Measurements from ENCODE around the gene SPOCK1. TPM values are rescaled to one million over a fixed set of nuclear protein-coding genes. Genes with fewer than 3 reads are reported as not detected.

Gene SPOCK1
- total and polyA plus RNA-seq, 2 experiments from 2014 or later = 8.2 to 10.5 TPM

GRCh38 chr5:137412136-137412535 is 87.0 kb downstream of the SPOCK1 start (continued):
- TF ChIP-seq CTCF (conservative IDR thresholded peaks at IDR 0.05; ENCODE audit: low read depth in 2 of 2) (no peak), EZH2phosphoT487 (IDR thresholded peaks at IDR 0.05; ENCODE audit: unreplicated experiment) (no peak), NANOG (IDR thresholded peaks at IDR 0.05; ENCODE audit: borderline replicate concordance) (no peak), JUNB (IDR thresholded peaks at IDR 0.05; ENCODE audit: unreplicated experiment) (no peak)

- no peak overlapping the region for H3K27ac Mint-ChIP-seq
- no peak for ATAC-seq
- TF ChIP-seq STAT1 (IDR thresholded peaks at IDR 0.05; ENCODE audit: unreplicated experiment) (no peak), EZH2 (IDR thresholded peaks at IDR 0.05; ENCODE audit: low read depth, unreplicated experiment) (no peak), EZH2phosphoT487 (IDR thresholded peaks at IDR 0.05; ENCODE audit: unreplicated experiment) (no peak), REST (IDR thresholded peaks at IDR 0.05; ENCODE audit: unreplicated experiment) (no peak), CTCF (conservative IDR thresholded peaks at IDR 0.05; ENCODE audit: low read depth in 2 of 2) (no peak), ZNF114 (CRISPR knock-in tag; IDR thresholded peaks at IDR 0.05) (no peak), ETS1 (IDR thresholded peaks at IDR 0.05) (no peak), CREB1 (CRISPR knock-in tag; IDR thresholded peaks at IDR 0.05; ENCODE audit: low read depth) (no peak), POLR2AphosphoS5 (IDR thresholded peaks at IDR 0.05; ENCODE audit: low read depth) (no peak), JUNB (IDR thresholded peaks at IDR 0.05; ENCODE audit: unreplicated experiment) (no peak)
Observed at GRCh38 chr5:137410234-137411010, 88.7 kb downstream of the SPOCK1 start.

More at GRCh38 chr5:137410234-137411010, 88.7 kb downstream of the SPOCK1 start:
- Histone ChIP-seq H3K4me1 (ENCODE audit: insufficient read depth) (no peaks in the 10 kb centered on the region), H3K79me2 (replicated peaks; ENCODE audit: insufficient read depth) (no peaks in the 10 kb centered on the region), H3K4me2 (no peak overlapping the region), H3K9me2 (ENCODE audit: insufficient read depth) (no peaks in the 10 kb centered on the region), H2AFZ (no peak overlapping the region), H3K27ac (ENCODE audit: low read depth) (no peak overlapping the region), H3K36me3 (ENCODE audit: insufficient read depth) (no peaks in the 10 kb centered on the region), H3K27me3 (ENCODE audit: insufficient read depth) (no peaks in the 10 kb centered on the region), H3F3A (replicated peaks; ENCODE audit: low read depth) (no peaks in the 10 kb centered on the region), H3K4me3 (no peak overlapping the region), H4K20me1 (replicated peaks; ENCODE audit: insufficient read depth) (no peaks in the 10 kb centered on the region)
- H3K4me3 Mint-ChIP-seq = no peak overlapping the region
- no peaks in the 10 kb centered on the region for H3K36me3 Mint-ChIP-seq (ENCODE audit: low read depth)
- peaks cover 3% of the 10 kb centered on the region for H3K27me3 Mint-ChIP-seq (ENCODE audit: insufficient read depth, low read depth, poor library complexity)
- no peak for DNase-seq (ENCODE audit: low spot score)
- no peaks in the 10 kb centered on the region; the same call in 2 of the 3 replicates for H3K9me3 Mint-ChIP-seq
- H3K4me1 Mint-ChIP-seq = no peaks in the 10 kb centered on the region

Data from GM23338 (cell line).